Brain microvascular endothelial cell (primary cell): ENCODE data around the gene CD6.

Experiments
- DNase-seq: peaks from one replicate; pipeline ENCODE4 v3.0.0-alpha.2; 2020
- H3K27ac ChIP-seq: fragments of 250-450 bp; sonication (Bioruptor Pico); 2 replicates; pipeline ENCODE4 v1.5.1; 2020; ENCODE audit warnings: mild to moderate bottlenecking, moderate library complexity
- H3K27me3 ChIP-seq: fragments of 250-450 bp; sonication (Bioruptor Pico); replicated peaks from 2 replicates; pipeline ENCODE4 v1.5.1; 2020; ENCODE audit warnings: mild to moderate bottlenecking
- H3K36me3 ChIP-seq: fragments of 250-450 bp; sonication (Bioruptor Pico); replicated peaks from 2 replicates; pipeline ENCODE4 v1.5.1; 2020; ENCODE audit warnings: mild to moderate bottlenecking
- H3K4me3 ChIP-seq: 2 replicates; pipeline ENCODE4 v1.5.1; 2011; ENCODE audit warnings: low read depth, mild to moderate bottlenecking, control low read depth, low read length, moderate library complexity
- CTCF ChIP-seq: IDR thresholded peaks from 2 replicates; pipeline ENCODE4 v1.5.1; 2011; ENCODE audit warnings: low read depth, mild to moderate bottlenecking, moderate library complexity, low read length, control low read depth, inconsistent platforms; ENCODE audit errors: missing control alignments
- in situ Hi-C: cut with HindIII; loops from 2 replicates; pipeline ENCODE4 v1.10.0; 2017; ENCODE audit warnings: low sequenced_read_pairs, low pct_ligation_motif_present

Gene CD6

DNA sequence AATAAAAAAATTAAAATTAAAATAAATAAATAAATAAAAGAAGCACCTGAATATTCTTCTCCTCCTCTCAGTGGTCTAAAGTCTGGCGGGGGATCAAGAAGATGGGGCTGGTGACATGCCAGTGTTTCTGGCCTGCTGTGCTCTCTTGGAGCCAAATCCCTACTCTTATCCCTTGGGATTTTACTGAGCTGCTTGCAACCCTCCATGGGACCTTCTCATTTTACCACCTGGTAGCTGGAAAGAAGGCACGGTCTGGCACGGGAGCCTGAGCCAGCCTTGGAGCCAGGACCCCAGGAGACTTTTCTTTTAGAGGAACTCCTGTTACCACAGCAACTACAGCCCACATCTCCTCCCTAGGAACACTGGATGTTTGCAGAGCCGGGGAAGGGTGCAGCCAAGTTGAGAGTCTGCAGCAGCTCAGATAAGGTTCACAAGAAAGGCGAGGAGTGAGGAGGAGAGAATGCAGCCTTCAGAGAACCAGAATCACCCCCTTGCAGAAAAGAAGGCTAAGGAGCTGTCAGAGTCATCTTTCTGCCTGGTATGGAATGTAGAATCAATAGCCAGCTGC, 21.4 kb downstream of the CD6 start:
- no peak for DNase-seq
- Histone ChIP-seq H3K36me3 (no peaks in the 10 kb centered on the region), H3K4me3 (no peak overlapping the region), H3K27ac (no peak overlapping the region), H3K27me3 (peaks cover 11% of the 10 kb centered on the region)
- TF ChIP-seq CTCF, result no peak
- in situ Hi-C loops, result no loop called here

DNA sequence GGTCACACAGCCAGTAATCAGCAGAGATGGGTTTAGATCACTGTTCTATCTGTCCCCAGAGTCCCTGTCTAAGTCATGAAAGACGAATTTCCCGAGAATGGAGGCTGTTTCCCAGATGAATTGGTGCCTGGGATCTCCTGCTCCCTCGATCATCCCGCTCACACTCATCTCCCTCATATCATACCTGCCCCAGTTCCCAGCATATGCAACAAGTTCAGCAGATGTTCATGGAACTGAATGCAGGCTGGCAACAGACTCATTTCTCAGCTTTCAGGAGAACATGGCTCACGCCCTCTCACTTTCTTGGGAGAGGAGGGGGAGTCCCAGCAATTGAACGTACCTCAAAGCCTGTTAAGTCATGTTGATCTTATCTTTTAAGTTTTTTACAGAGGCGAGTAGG, 22.1 kb downstream of the CD6 start:
- Histone ChIP-seq H3K4me3 (no peak overlapping the region), H3K27me3 (peaks cover 7% of the 10 kb centered on the region), H3K36me3 (no peaks in the 10 kb centered on the region), H3K27ac (no peak overlapping the region)
- in situ Hi-C loops, result no loop called here
- no peak for TF ChIP-seq CTCF
- no peak for DNase-seq

- H3K27me3 ChIP-seq, result peaks cover 3% of the 10 kb centered on the region
- no peak overlapping the region for H3K27ac ChIP-seq
- DNase-seq, result no peak
- in situ Hi-C loops, result no loop called here
- H3K4me3 ChIP-seq, result no peak overlapping the region
- no peak for TF ChIP-seq CTCF
- no peaks in the 10 kb centered on the region for H3K36me3 ChIP-seq
Measured at GRCh38 chr11:60994541-60995080, 23.1 kb downstream of the CD6 start.

- in situ Hi-C loops, result no loop called here
- H3K27me3 ChIP-seq, result peaks cover 3% of the 10 kb centered on the region
- H3K4me3 ChIP-seq, result no peak overlapping the region
- TF ChIP-seq CTCF, result no peak
- DNase-seq, result no peak
- no peaks in the 10 kb centered on the region for H3K36me3 ChIP-seq
- no peak overlapping the region for H3K27ac ChIP-seq
Measured at GRCh38 chr11:60995798-60996197, 24.3 kb downstream of the CD6 start.

GRCh38 chr11:60996381-60997138, 25.1 kb downstream of the CD6 start:
- in situ Hi-C loops, result no loop called here
- peaks cover 3% of the 10 kb centered on the region for H3K27me3 ChIP-seq
- H3K36me3 ChIP-seq, result no peaks in the 10 kb centered on the region
- no peak for DNase-seq
- no peak overlapping the region for H3K27ac ChIP-seq
- H3K4me3 ChIP-seq, result no peak overlapping the region
- TF ChIP-seq CTCF, result no peak
